Ishikawa (cell line): Measurements from ENCODE around the gene SRC.

Source experiments
- CEBPB ChIP-seq: IDR thresholded peaks from 2 replicates; pipeline ENCODE4 v1.6.1; 2012
- CREB1 ChIP-seq: IDR thresholded peaks from 2 replicates; pipeline ENCODE4 v1.6.1; 2012; ENCODE audit warnings: low read depth
- EGR1 ChIP-seq: IDR thresholded peaks from 2 replicates; pipeline ENCODE4 v1.6.1; 2012
- EP300 ChIP-seq: IDR thresholded peaks from 2 replicates; pipeline ENCODE4 v1.6.1; 2012; ENCODE audit warnings: borderline replicate concordance
- FOXM1 ChIP-seq: IDR thresholded peaks from 2 replicates; pipeline ENCODE4 v1.6.1; 2012; ENCODE audit warnings: low read depth, borderline replicate concordance
- MAX ChIP-seq: IDR thresholded peaks from 2 replicates; pipeline ENCODE4 v1.6.1; 2012
- NFIC ChIP-seq: IDR thresholded peaks from 2 replicates; pipeline ENCODE4 v1.6.1; 2012
- RAD21 ChIP-seq: IDR thresholded peaks from 2 replicates; pipeline ENCODE4 v1.6.1; 2012; ENCODE audit warnings: low read depth
- REST ChIP-seq: IDR thresholded peaks from 2 replicates; pipeline ENCODE4 v1.6.1; 2012; ENCODE audit warnings: low read depth, mild to moderate bottlenecking
- TAF1 ChIP-seq: IDR thresholded peaks from 2 replicates; pipeline ENCODE4 v1.6.1; 2012; ENCODE audit warnings: low read depth, mild to moderate bottlenecking
- TCF12 ChIP-seq: IDR thresholded peaks from 2 replicates; pipeline ENCODE4 v1.6.1; 2012; ENCODE audit warnings: low read depth
- TEAD4 ChIP-seq: IDR thresholded peaks from 2 replicates; pipeline ENCODE4 v1.6.1; 2012
- YY1 ChIP-seq: IDR thresholded peaks from 2 replicates; pipeline ENCODE4 v1.6.1; 2012; ENCODE audit warnings: low read depth
- ZBTB7A ChIP-seq: IDR thresholded peaks from 2 replicates; pipeline ENCODE4 v1.6.1; 2012; ENCODE audit warnings: low read depth
- TF ChIP-seq, protein P1 (sequence below): IDR thresholded peaks from 2 replicates; pipeline ENCODE4 v1.6.1; 2012

Gene SRC

DNA sequence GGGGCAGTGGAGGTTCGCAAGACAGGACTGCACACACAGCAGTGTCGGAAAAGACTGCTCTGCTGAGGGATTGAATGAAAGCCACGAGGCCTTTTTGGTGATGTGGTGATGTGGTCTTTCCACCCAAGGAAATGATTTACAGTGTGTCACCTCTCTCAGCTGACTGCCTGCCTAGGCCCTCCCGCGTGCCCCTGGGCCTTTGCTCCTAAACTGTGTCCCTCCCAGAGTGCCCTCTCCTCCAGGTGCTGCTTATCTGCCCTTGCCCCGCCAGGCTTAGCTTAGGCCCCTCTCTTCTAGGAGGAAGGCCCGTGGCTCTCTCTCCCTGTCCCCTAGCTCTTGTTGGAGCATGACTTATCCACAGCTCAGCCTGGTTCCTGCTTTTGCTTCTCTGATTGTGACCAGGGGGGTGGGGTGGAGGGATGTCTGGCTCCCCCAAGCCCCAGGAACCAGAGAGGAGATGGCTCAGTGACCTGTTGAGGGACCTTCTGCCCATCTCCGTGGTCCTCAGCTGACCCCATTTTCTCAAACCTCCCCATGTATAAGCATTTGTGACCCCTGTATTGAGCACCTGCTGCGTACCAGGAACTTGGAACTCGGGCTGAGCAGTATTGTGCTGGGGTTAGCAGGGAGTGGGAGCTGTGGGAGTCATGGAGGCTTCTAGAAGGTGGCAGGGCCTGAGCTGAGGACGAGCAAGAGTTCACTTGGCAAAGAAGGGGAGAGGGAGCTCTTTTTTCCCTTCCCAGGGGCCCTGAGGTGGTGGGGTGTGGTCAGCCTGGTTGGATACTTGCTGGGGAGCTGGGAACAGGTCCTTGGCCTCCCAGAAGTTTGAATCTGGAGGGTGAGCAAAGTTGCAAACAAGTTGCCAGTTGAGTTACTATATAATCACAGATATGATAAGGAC is 2.2 kb downstream of the SRC start:
- TF ChIP-seq YY1 (no peak), TAF1 (no peak), CEBPB (no peak), EGR1 (no peak), FOXM1 (no peak), EP300 (no peak), TEAD4 (no peak), CREB1 (no peak), NFIC (no peak), REST (no peak), RAD21 (no peak), MAX (no peak), TCF12 (no peak), ZBTB7A (no peak)
- TF ChIP-seq, protein P1, sequence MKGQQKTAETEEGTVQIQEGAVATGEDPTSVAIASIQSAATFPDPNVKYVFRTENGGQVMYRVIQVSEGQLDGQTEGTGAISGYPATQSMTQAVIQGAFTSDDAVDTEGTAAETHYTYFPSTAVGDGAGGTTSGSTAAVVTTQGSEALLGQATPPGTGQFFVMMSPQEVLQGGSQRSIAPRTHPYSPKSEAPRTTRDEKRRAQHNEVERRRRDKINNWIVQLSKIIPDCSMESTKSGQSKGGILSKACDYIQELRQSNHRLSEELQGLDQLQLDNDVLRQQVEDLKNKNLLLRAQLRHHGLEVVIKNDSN: no peak

DNA sequence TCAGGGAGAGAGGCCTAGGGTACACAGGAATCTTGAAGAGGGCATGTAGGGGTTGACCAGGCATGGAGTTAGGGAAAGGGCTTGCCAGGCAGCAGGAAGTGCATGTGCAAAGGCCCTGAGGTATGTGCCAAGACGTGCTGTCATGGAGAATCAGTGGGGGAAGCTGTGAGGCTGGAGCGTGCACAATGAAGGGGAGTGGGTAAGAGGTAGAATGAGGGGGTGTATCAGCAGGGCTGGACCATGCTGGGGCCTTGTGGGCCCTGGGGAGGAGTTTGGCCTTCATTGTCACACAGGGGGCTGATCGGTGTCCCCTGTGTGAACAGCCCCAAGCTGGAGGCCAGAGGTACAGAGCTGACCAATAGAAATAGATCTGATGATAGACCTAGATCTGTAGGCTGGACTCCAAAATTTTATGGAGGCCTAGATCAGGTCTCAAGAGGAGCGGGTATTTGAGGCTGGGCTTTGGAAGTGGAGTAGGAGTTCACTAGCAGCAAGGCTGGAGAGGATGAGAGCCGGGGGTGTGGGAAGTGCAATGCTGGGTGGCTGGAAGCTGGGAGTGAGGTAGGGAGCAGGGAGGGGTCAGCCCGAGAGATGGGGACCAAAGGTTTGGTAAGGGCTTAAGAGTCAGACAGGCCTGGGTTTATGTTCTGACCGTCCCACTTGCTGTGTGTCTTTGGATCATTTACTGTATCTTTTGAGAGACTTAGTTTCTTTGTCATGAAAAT is 3.0 kb downstream of the SRC start:
- TF ChIP-seq CREB1 (no peak), FOXM1 (no peak), TCF12 (no peak), YY1 (no peak), ZBTB7A (no peak), TEAD4 (no peak), MAX (no peak), TAF1 (no peak), CEBPB (no peak), NFIC (no peak), EP300 (no peak), REST (no peak), EGR1 (no peak), RAD21 (no peak)
- TF ChIP-seq, protein P1: no peak

- TF ChIP-seq NFIC (no peak), CEBPB (no peak), YY1 (no peak), TEAD4 (no peak), EP300 (no peak), TCF12 (no peak), REST (no peak)
Measured at GRCh38 chr20:37349517-37350491, 3.9 kb downstream of the SRC start.
